Measurements from ENCODE around the gene BCL11A. TPM values are rescaled to one million over a fixed set of nuclear protein-coding genes. Genes with fewer than 3 reads are reported as not detected.

Gene BCL11A
- total RNA-seq, 1 experiment from 2014 or later, result 91.4 TPM

GRCh38 chr2:60466161-60466702, 87.2 kb downstream of the BCL11A start:
- Histone ChIP-seq H2BK20ac (ENCODE audit: low read depth, low read length, poor library complexity, severe bottlenecking) (no peak overlapping the region), H3K23me2 (ENCODE audit: insufficient read length, low read depth, low read length, poor library complexity, severe bottlenecking) (no peaks in the 10 kb centered on the region), H3T11ph (ENCODE audit: low read length) (no peak overlapping the region), H2BK15ac (ENCODE audit: low read depth, low read length) (no peak overlapping the region), H3K27ac (ENCODE audit: insufficient read length, low read depth, low read length) (no peak overlapping the region), H3K14ac (ENCODE audit: insufficient read depth, low read length) (no peak overlapping the region; the same call in 1 of the 2 replicates), H3K27me3 (ENCODE audit: insufficient read depth, low read length) (no peaks in the 10 kb centered on the region), H3K4me2 (ENCODE audit: insufficient read depth, insufficient read length, low read length) (no peak overlapping the region), H3K9me3 (ENCODE audit: control insufficient read depth, low read depth, low read length) (no peaks in the 10 kb centered on the region), H4K20me1 (ENCODE audit: control insufficient read depth, insufficient read depth, insufficient read length) (no peaks in the 10 kb centered on the region), H3K23ac (ENCODE audit: insufficient read length, low read depth, low read length) (no peak overlapping the region), H2AK5ac (ENCODE audit: insufficient read length, low read length) (no peak overlapping the region), H3K79me2 (ENCODE audit: insufficient read depth, low read length) (peaks cover 1% of the 10 kb centered on the region; the same call in 1 of the 2 replicates), H4K8ac (replicated peaks; ENCODE audit: insufficient read length, low read depth, low read length) (no peak overlapping the region), H3K4me1 (ENCODE audit: insufficient read depth, low read length) (peaks cover 15% of the 10 kb centered on the region; the same call in 1 of the 2 replicates), H2BK5ac (ENCODE audit: insufficient read length, low read length) (no peak overlapping the region), H3K18ac (ENCODE audit: insufficient read length, low read depth, low read length) (no peak overlapping the region), H2BK120ac (ENCODE audit: low read depth, low read length, poor library complexity, severe bottlenecking) (no peak overlapping the region), H4K5ac (ENCODE audit: insufficient read length, low read depth, low read length) (no peak overlapping the region), H3K4ac (ENCODE audit: low read depth, low read length) (no peak overlapping the region), H2AFZ (ENCODE audit: low read length) (no peak overlapping the region), H3K9ac (ENCODE audit: extremely low read depth, insufficient read length, low read length) (no peak overlapping the region), H3K56ac (ENCODE audit: insufficient read length, low read depth, low read length) (no peak overlapping the region), H2BK12ac (ENCODE audit: insufficient read length, low read depth, low read length) (no peak overlapping the region), H3K79me1 (ENCODE audit: insufficient read depth, low read depth, low read length, poor library complexity, severe bottlenecking) (no peaks in the 10 kb centered on the region), H4K91ac (ENCODE audit: insufficient read length, low read depth, low read length) (no peak overlapping the region)
- TF ChIP-seq CTCF (conservative IDR thresholded peaks at IDR 0.05), result no peak
- Mint-ChIP-seq H3K4me1 (peaks cover 38 to 43% of the 10 kb centered on the region in 2 experiments), H3K36me3 (ENCODE audit: insufficient read depth in 1 of 3, low read depth in 3 of 3) (peaks cover 35 to 51% (median 49%) of the 10 kb centered on the region in 3 experiments), H3K27me3 (ENCODE audit: low read depth) (no peaks in the 10 kb centered on the region), H3K4me3 (no peak overlapping the region), H3K9me3 (peaks cover 0 to 10% of the 10 kb centered on the region in 2 experiments; a peak in 2 of 5 replicates), H3K27ac (peak overlapping the region in 2 of 3 experiments; percentile 85; a peak in 4 of 7 replicates)
- DNase-seq, result no peak
- no CpG with 5 or more reads among the region's 3 CpGs for WGBS (ENCODE audit: extremely low coverage, insufficient read length, low lambda C conversion rate)
